Mucosa of stomach (tissue), 1 donor: ENCODE measurements around the gene INTS2.
"Not testable (repeated sequence)": the region's sequence is repeated elsewhere in the genome, so short reads cannot be mapped to it uniquely, and the experiment has no call there.

ENCODE experiments used
- H3K27me3 ChIP-seq: one replicate; pipeline ENCODE4 v1.7.0; 2013; ENCODE audit warnings: mild to moderate bottlenecking, low read length; ENCODE audit not compliant: control insufficient read depth, insufficient read depth
- H3K36me3 ChIP-seq: one replicate; pipeline ENCODE4 v1.7.0; 2013; ENCODE audit warnings: low read length; ENCODE audit not compliant: control insufficient read depth, insufficient read depth
- H3K4me1 ChIP-seq: one replicate; pipeline ENCODE4 v1.7.0; 2013; ENCODE audit warnings: mild to moderate bottlenecking, low read length; ENCODE audit not compliant: control insufficient read depth, insufficient read depth
- H3K4me3 ChIP-seq: one replicate; pipeline ENCODE4 v1.7.0; 2013; ENCODE audit warnings: low read length
- H3K9ac ChIP-seq: one replicate; pipeline ENCODE4 v1.7.0; 2013; ENCODE audit warnings: mild to moderate bottlenecking, low read length, moderate library complexity
- H3K9me3 ChIP-seq: one replicate; pipeline ENCODE4 v1.7.0; 2013; ENCODE audit warnings: mild to moderate bottlenecking, low read length, moderate library complexity; ENCODE audit not compliant: control insufficient read depth
- donor health status: Pancreatic carcinoma.

Gene INTS2

GRCh38 chr17:61827649-61828395 lies 100.0 kb downstream of the INTS2 start:
- H3K4me3 ChIP-seq: no peak overlapping the region
- H3K27me3 ChIP-seq: no peaks in the 10 kb centered on the region
- no peaks in the 10 kb centered on the region for H3K36me3 ChIP-seq
- no peaks in the 10 kb centered on the region for H3K4me1 ChIP-seq
- H3K9ac ChIP-seq: no peak overlapping the region
- H3K9me3 ChIP-seq: no peaks in the 10 kb centered on the region

GRCh38 chr17:61826866-61827265 lies 100.9 kb downstream of the INTS2 start:
- not testable (repeated sequence) for H3K4me3 ChIP-seq, H3K9ac ChIP-seq, H3K4me1 ChIP-seq, H3K9me3 ChIP-seq, H3K27me3 ChIP-seq, H3K36me3 ChIP-seq

- H3K9ac ChIP-seq, H3K27me3 ChIP-seq, H3K4me3 ChIP-seq, H3K9me3 ChIP-seq, H3K36me3 ChIP-seq, H3K4me1 ChIP-seq: not testable (repeated sequence)
Measured at GRCh38 chr17:61826198-61826597, 101.6 kb downstream of the INTS2 start.

- no peak overlapping the region for H3K4me3 ChIP-seq
- no peaks in the 10 kb centered on the region for H3K9me3 ChIP-seq
- H3K27me3 ChIP-seq: no peaks in the 10 kb centered on the region
- H3K9ac ChIP-seq: no peak overlapping the region
- no peaks in the 10 kb centered on the region for H3K36me3 ChIP-seq
- no peaks in the 10 kb centered on the region for H3K4me1 ChIP-seq
Measured at GRCh38 chr17:61825448-61826137, 102.2 kb downstream of the INTS2 start.

- Histone ChIP-seq H3K27me3 (no peaks in the 10 kb centered on the region), H3K9ac (no peak overlapping the region), H3K4me3 (no peak overlapping the region), H3K9me3 (no peaks in the 10 kb centered on the region), H3K36me3 (no peaks in the 10 kb centered on the region), H3K4me1 (no peaks in the 10 kb centered on the region)
Measured at GRCh38 chr17:61822326-61823285, 105.2 kb downstream of the INTS2 start.

- no peaks in the 10 kb centered on the region for H3K27me3 ChIP-seq
- H3K4me1 ChIP-seq: no peaks in the 10 kb centered on the region
- no peak overlapping the region for H3K4me3 ChIP-seq
- no peak overlapping the region for H3K9ac ChIP-seq
- no peaks in the 10 kb centered on the region for H3K36me3 ChIP-seq
- H3K9me3 ChIP-seq: no peaks in the 10 kb centered on the region
Measured at GRCh38 chr17:61821655-61822054, 106.1 kb downstream of the INTS2 start.

GRCh38 chr17:61819265-61819664 lies 108.5 kb downstream of the INTS2 start:
- not testable (repeated sequence) for H3K4me3 ChIP-seq, H3K4me1 ChIP-seq, H3K27me3 ChIP-seq, H3K9ac ChIP-seq, H3K36me3 ChIP-seq, H3K9me3 ChIP-seq

- no peaks in the 10 kb centered on the region for H3K36me3 ChIP-seq
- H3K4me1 ChIP-seq: no peaks in the 10 kb centered on the region
- H3K27me3 ChIP-seq: no peaks in the 10 kb centered on the region
- H3K9me3 ChIP-seq: no peaks in the 10 kb centered on the region
- no peak overlapping the region for H3K9ac ChIP-seq
- no peak overlapping the region for H3K4me3 ChIP-seq
Measured at GRCh38 chr17:61818225-61818624, 109.6 kb downstream of the INTS2 start.

GRCh38 chr17:61817452-61817851 lies 110.3 kb downstream of the INTS2 start:
- Histone ChIP-seq H3K27me3 (no peaks in the 10 kb centered on the region), H3K9ac (no peak overlapping the region)

GRCh38 chr17:61816538-61816937 lies 111.2 kb downstream of the INTS2 start:
- no peaks in the 10 kb centered on the region for H3K4me1 ChIP-seq
- no peaks in the 10 kb centered on the region for H3K27me3 ChIP-seq
- H3K4me3 ChIP-seq: no peak overlapping the region
- H3K36me3 ChIP-seq: no peaks in the 10 kb centered on the region
- no peak overlapping the region for H3K9ac ChIP-seq
- H3K9me3 ChIP-seq: no peaks in the 10 kb centered on the region

More at GRCh38 chr17:61817452-61817851, 110.3 kb downstream of the INTS2 start:
- no peak overlapping the region for H3K4me3 ChIP-seq
- no peaks in the 10 kb centered on the region for H3K9me3 ChIP-seq
- no peaks in the 10 kb centered on the region for H3K36me3 ChIP-seq
- no peaks in the 10 kb centered on the region for H3K4me1 ChIP-seq

GRCh38 chr17:61815863-61816503 lies 111.8 kb downstream of the INTS2 start:
- no peaks in the 10 kb centered on the region for H3K9me3 ChIP-seq

More at GRCh38 chr17:61815863-61816503, 111.8 kb downstream of the INTS2 start:
- no peak overlapping the region for H3K9ac ChIP-seq
- no peaks in the 10 kb centered on the region for H3K4me1 ChIP-seq
- H3K36me3 ChIP-seq: no peaks in the 10 kb centered on the region
- H3K27me3 ChIP-seq: no peaks in the 10 kb centered on the region
- H3K4me3 ChIP-seq: no peak overlapping the region
